GM23338 (cell line): ENCODE measurements around the gene FHIT. TPM values are rescaled to one million over a fixed set of nuclear protein-coding genes. Genes with fewer than 3 reads are reported as not detected.

Experiments used
- ATAC-seq: fragments of 200-7000 bp; cut with Tn5 transposase; 3 replicates; pipeline ENCODE4 v1.9.1; 2020
- DNase-seq: peaks from one replicate; pipeline ENCODE4 v3.0.0-alpha.2; 2015; ENCODE audit warnings: low spot score
- H2AFZ ChIP-seq: fragments of 200-600 bp; sonication (generic); 2 replicates; pipeline ENCODE4 v1.8.0; 2016; ENCODE audit warnings: antibody characterized with exemption, mild to moderate bottlenecking, moderate library complexity
- H3F3A ChIP-seq: fragments of 200-600 bp; sonication (generic); replicated peaks from 2 replicates; pipeline ENCODE4 v1.8.0; 2017; ENCODE audit warnings: antibody characterized with exemption, mixed run types, low read depth
- H3K27ac ChIP-seq: fragments of 200-600 bp; sonication (generic); 2 replicates; pipeline ENCODE4 v1.6.1; 2016; ENCODE audit warnings: low read depth
- H3K27me3 ChIP-seq: fragments of 200-600 bp; sonication (generic); 2 replicates; pipeline ENCODE4 v1.8.0; 2016; ENCODE audit warnings: mild to moderate bottlenecking, mixed run types, moderate library complexity; ENCODE audit not compliant: insufficient read depth
- H3K36me3 ChIP-seq: fragments of 200-600 bp; sonication (generic); 2 replicates; pipeline ENCODE4 v1.8.0; 2016; ENCODE audit warnings: mild to moderate bottlenecking; ENCODE audit not compliant: insufficient read depth
- H3K4me1 ChIP-seq: fragments of 200-600 bp; sonication (generic); 2 replicates; pipeline ENCODE4 v1.8.0; 2016; ENCODE audit warnings: mild to moderate bottlenecking, moderate library complexity; ENCODE audit not compliant: insufficient read depth
- H3K4me2 ChIP-seq: fragments of 200-600 bp; sonication (generic); 2 replicates; pipeline ENCODE4 v1.7.1; 2017; ENCODE audit warnings: mixed run types
- H3K4me3 ChIP-seq: fragments of 200-600 bp; sonication (generic); 2 replicates; pipeline ENCODE4 v1.6.1; 2016; ENCODE audit warnings: mixed run types
- H3K79me2 ChIP-seq: fragments of 200-600 bp; sonication (generic); replicated peaks from 2 replicates; pipeline ENCODE4 v1.8.0; 2017; ENCODE audit warnings: mild to moderate bottlenecking; ENCODE audit not compliant: insufficient read depth
- H3K9me2 ChIP-seq: fragments of 200-600 bp; sonication (generic); 2 replicates; pipeline ENCODE4 v1.8.0; 2017; ENCODE audit not compliant: insufficient read depth
- H4K20me1 ChIP-seq: fragments of 200-600 bp; sonication (generic); replicated peaks from 2 replicates; pipeline ENCODE4 v1.8.0; 2017; ENCODE audit warnings: mild to moderate bottlenecking; ENCODE audit not compliant: insufficient read depth
- H3K27ac Mint-ChIP-seq: 2 replicates; pipeline ENCODE4 v1.8.0; 2020; ENCODE audit warnings: inconsistent platforms, mild to moderate bottlenecking, moderate library complexity, mixed read lengths
- H3K27me3 Mint-ChIP-seq: 3 replicates; pipeline ENCODE4 v1.8.0; 2022; ENCODE audit warnings: low read depth, mild to moderate bottlenecking, moderate library complexity, mixed read lengths, inconsistent platforms; ENCODE audit not compliant: insufficient read depth, poor library complexity
- H3K36me3 Mint-ChIP-seq: 3 replicates; pipeline ENCODE4 v1.8.0; 2021; ENCODE audit warnings: low read depth, mild to moderate bottlenecking, inconsistent platforms, moderate library complexity, mixed read lengths
- H3K4me1 Mint-ChIP-seq: 3 replicates; pipeline ENCODE4 v1.8.0; 2020; ENCODE audit warnings: mild to moderate bottlenecking, inconsistent platforms, mixed read lengths
- H3K4me3 Mint-ChIP-seq: 3 replicates; pipeline ENCODE4 v1.8.0; 2021; ENCODE audit warnings: moderate library complexity, mild to moderate bottlenecking, inconsistent platforms, mixed read lengths
- H3K9me3 Mint-ChIP-seq: 3 replicates; pipeline ENCODE4 v1.8.0; 2020; ENCODE audit warnings: moderate library complexity, mild to moderate bottlenecking, inconsistent platforms, mixed read lengths
- CREB1 ChIP-seq: fragments of 250-450 bp; sonication (Bioruptor Pico); IDR thresholded peaks from 2 replicates; pipeline ENCODE4 v1.5.0; 2020; ENCODE audit warnings: low read depth, mild to moderate bottlenecking, moderate library complexity
- CTCF ChIP-seq, 2 experiments: fragments of 200-600 bp in 1 of 2; sonication (generic) in 1 of 2; conservative IDR thresholded peaks; 2 replicates each; pipeline versions ENCODE4 v1.5.1 to v1.6.1; 2016 to 2017; ENCODE audit warnings: antibody characterized with exemption in 2 of 2, low read depth in 2 of 2, mild to moderate bottlenecking in 2 of 2, moderate library complexity in 1 of 2
- ETS1 ChIP-seq: IDR thresholded peaks from 2 replicates; pipeline ENCODE4 v1.6.1; 2016; ENCODE audit warnings: antibody characterized with exemption
- EZH2 ChIP-seq: fragments of 200-600 bp; sonication (generic); IDR thresholded peaks from one replicate; pipeline ENCODE4 v1.8.0; 2017; ENCODE audit warnings: antibody characterized with exemption, mild to moderate bottlenecking, low read depth; ENCODE audit not compliant: unreplicated experiment
- EZH2phosphoT487 ChIP-seq: fragments of 200-600 bp; sonication (generic); IDR thresholded peaks from one replicate; pipeline ENCODE4 v1.8.1; 2018; ENCODE audit warnings: antibody characterized with exemption; ENCODE audit not compliant: unreplicated experiment
- JUNB ChIP-seq: IDR thresholded peaks from one replicate; pipeline ENCODE4 v1.6.1; 2016; ENCODE audit warnings: antibody characterized with exemption; ENCODE audit not compliant: unreplicated experiment
- NANOG ChIP-seq: IDR thresholded peaks from 2 replicates; pipeline ENCODE4 v1.6.1; 2016; ENCODE audit warnings: antibody characterized with exemption, borderline replicate concordance
- POLR2AphosphoS5 ChIP-seq: IDR thresholded peaks from 2 replicates; pipeline ENCODE4 v1.6.1; 2016; ENCODE audit warnings: antibody characterized with exemption, low read depth
- STAT1 ChIP-seq: IDR thresholded peaks from one replicate; pipeline ENCODE4 v1.6.1; 2016; ENCODE audit warnings: antibody characterized with exemption; ENCODE audit not compliant: unreplicated experiment
- ZNF114 ChIP-seq: fragments of 250-450 bp; sonication (Bioruptor Pico); IDR thresholded peaks from 2 replicates; pipeline ENCODE4 v1.5.0; 2020; ENCODE audit warnings: mild to moderate bottlenecking, moderate library complexity
- ZNF331 ChIP-seq: fragments of 250-450 bp; sonication (Bioruptor Pico); IDR thresholded peaks from 2 replicates; pipeline ENCODE4 v1.5.0; 2020; ENCODE audit warnings: low read depth, mild to moderate bottlenecking, moderate library complexity
- ZNF462 ChIP-seq: fragments of 250-450 bp; sonication (Bioruptor Pico); IDR thresholded peaks from 2 replicates; pipeline ENCODE4 v1.5.0; 2020; ENCODE audit warnings: mild to moderate bottlenecking, moderate library complexity
- polyA plus RNA-seq: library from polyadenylated mRNA; unstranded; fragments of >200 nt; fragmentation: Nextera tagmentation; extraction: Ambion mirVana; gene quantifications from 2 replicates; pipeline ENCODE4 v1.2.1, GENCODE V29; 2016
- total RNA-seq: library from RNA; depleted of rRNA; stranded (reverse); fragments of >200 nt; shearing (Covaris generic); gene quantifications from 2 replicates; pipeline ENCODE4 v1.2.3, GENCODE V29; 2014
- TF ChIP-seq, protein P1 (sequence below): IDR thresholded peaks from one replicate; pipeline ENCODE4 v1.6.1; 2018; ENCODE audit warnings: antibody characterized with exemption; ENCODE audit not compliant: unreplicated experiment

Gene FHIT
- total and polyA plus RNA-seq, 2 experiments from 2014 or later, result 3.0 to 8.3 TPM

DNA sequence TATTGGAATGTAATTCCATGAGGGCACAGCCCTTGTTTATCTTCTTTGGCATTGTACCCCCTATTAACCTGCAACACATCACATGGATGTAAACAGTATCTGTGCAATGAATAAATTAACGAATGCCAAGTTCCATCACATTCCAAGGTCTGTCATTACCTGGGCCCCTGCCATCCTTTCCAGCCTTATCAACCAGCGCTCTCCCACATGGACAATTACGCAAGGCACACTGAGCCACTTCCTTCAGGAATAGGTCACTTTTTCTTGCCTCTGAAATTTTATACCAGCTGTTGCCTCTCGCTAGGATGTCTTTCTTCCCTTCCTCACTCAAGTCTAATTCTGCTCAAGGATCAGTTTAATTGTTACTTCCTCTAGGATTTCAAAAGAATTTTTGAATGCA is 1149.6 kb downstream of the FHIT start:
- Histone ChIP-seq H3K79me2 (no peaks in the 10 kb centered on the region), H3K9me2 (peaks cover 5% of the 10 kb centered on the region; the same call in 1 of the 2 replicates), H2AFZ (no peak overlapping the region), H3K27ac (no peak overlapping the region), H3K36me3 (no peaks in the 10 kb centered on the region), H3K4me2 (no peak overlapping the region), H3K4me1 (peaks cover 4% of the 10 kb centered on the region; the same call in 1 of the 2 replicates), H4K20me1 (no peaks in the 10 kb centered on the region), H3F3A (no peaks in the 10 kb centered on the region), H3K4me3 (no peak overlapping the region), H3K27me3 (no peaks in the 10 kb centered on the region)
- Mint-ChIP-seq H3K4me1 (peaks cover 9% of the 10 kb centered on the region; the same call in 2 of the 3 replicates), H3K4me3 (no peak overlapping the region), H3K9me3 (peaks cover under 1% of the 10 kb centered on the region; the same call in 1 of the 3 replicates), H3K36me3 (0 out of 3 replicates have a peak, but pooled peaks cover 1% of the 10 kb centered on the region), H3K27me3 (peaks cover 2% of the 10 kb centered on the region), H3K27ac (no peak overlapping the region)
- no peak for DNase-seq
- TF ChIP-seq EZH2phosphoT487 (no peak), ZNF462 (CRISPR knock-in tag) (no peak), JUNB (no peak), ETS1 (no peak), STAT1 (no peak), EZH2 (no peak), POLR2AphosphoS5 (no peak), CREB1 (CRISPR knock-in tag) (no peak), ZNF331 (CRISPR knock-in tag) (no peak), NANOG (no peak), CTCF (conservative IDR thresholded peaks at IDR 0.05; ENCODE audit: low read depth in 2 of 2) (no peak), ZNF114 (CRISPR knock-in tag) (no peak)
- TF ChIP-seq, protein P1, sequence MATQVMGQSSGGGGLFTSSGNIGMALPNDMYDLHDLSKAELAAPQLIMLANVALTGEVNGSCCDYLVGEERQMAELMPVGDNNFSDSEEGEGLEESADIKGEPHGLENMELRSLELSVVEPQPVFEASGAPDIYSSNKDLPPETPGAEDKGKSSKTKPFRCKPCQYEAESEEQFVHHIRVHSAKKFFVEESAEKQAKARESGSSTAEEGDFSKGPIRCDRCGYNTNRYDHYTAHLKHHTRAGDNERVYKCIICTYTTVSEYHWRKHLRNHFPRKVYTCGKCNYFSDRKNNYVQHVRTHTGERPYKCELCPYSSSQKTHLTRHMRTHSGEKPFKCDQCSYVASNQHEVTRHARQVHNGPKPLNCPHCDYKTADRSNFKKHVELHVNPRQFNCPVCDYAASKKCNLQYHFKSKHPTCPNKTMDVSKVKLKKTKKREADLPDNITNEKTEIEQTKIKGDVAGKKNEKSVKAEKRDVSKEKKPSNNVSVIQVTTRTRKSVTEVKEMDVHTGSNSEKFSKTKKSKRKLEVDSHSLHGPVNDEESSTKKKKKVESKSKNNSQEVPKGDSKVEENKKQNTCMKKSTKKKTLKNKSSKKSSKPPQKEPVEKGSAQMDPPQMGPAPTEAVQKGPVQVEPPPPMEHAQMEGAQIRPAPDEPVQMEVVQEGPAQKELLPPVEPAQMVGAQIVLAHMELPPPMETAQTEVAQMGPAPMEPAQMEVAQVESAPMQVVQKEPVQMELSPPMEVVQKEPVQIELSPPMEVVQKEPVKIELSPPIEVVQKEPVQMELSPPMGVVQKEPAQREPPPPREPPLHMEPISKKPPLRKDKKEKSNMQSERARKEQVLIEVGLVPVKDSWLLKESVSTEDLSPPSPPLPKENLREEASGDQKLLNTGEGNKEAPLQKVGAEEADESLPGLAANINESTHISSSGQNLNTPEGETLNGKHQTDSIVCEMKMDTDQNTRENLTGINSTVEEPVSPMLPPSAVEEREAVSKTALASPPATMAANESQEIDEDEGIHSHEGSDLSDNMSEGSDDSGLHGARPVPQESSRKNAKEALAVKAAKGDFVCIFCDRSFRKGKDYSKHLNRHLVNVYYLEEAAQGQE, result no peak
- no peak for ATAC-seq
